ENCODE results near the gene MED13L.

- TF ChIP-seq ZNF274 (IDR thresholded peaks at IDR 0.05; ENCODE audit: low read depth, low read length), result no peak
- TF ChIP-seq YY1 (IDR thresholded peaks at IDR 0.05; ENCODE audit: insufficient read depth, insufficient read length), result no peak
Observed at GRCh38 chr12:115973066-115973465, 304.4 kb downstream of the MED13L start.

Data from NT2/D1 (cell line).